Measurements from ENCODE around the gene KCNK6.

Gene KCNK6

GRCh38 chr19:38319421-38320258 lies at the start of gene KCNK6:
Gene KCNK6 (plus strand): TSS chr19:38319845. CDS start chr19:38319951, 106 bp downstream.
- DNase-seq (ENCODE audit: low spot score), result peak; percentile 70

GRCh38 chr19:38270587-38271167 lies 49.0 kb upstream of the KCNK6 start:
- DNase-seq (ENCODE audit: low spot score), result no peak

DNA sequence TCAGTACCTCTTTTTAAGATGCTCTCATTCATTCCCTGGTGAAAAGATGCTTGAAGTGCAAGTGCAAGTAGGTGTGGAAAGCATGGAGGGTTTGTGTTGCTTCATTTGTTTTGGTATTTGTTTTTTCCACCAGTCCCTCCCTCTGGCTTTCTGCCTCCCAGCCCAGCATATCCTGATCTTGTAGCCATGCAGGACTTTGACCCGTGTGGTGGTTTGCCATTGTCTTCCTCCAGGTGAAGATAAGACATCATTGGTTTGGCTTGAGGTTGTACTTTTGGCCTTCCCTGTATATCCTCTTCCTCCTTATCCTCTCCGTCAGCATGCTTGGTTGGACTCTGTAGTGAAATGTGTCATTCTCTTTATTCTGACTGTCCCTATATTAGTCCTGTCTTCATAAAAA lies 46.1 kb upstream of the KCNK6 start:
- DNase-seq (ENCODE audit: low spot score), result no peak

GRCh38 chr19:38274739-38275138 lies 44.9 kb upstream of the KCNK6 start:
- no peak for DNase-seq (ENCODE audit: low spot score)

DNA sequence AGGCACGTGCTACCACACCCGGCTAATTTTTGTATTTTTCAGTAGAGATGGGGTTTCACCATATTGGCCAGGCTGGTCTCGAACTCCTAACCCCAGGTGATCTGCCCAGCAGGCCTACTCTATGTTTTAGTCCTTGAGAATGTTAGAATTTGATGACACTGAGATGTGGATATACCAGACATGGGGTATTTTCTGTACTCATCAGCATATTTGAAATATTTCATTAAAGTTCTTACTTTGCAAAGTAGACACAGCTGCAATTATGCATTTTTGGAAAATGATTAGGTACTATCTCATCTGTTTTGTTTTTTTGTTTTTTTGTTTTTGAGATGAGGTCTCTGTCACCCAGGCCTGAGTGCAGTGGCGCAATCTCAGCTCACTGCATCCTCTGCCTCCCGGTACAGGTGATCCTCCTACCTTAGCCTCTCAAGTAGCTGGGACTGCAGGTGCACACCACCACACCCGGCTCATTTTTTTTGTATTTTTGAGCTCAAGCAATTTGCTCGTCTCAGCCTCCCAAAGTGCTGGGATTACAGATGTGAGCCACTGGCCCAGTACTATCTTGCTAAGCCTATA lies 42.6 kb upstream of the KCNK6 start:
- no peak for DNase-seq (ENCODE audit: low spot score)

GRCh38 chr19:38277549-38277948 lies 42.1 kb upstream of the KCNK6 start:
- peak; percentile 3 for DNase-seq (ENCODE audit: low spot score)

- no peak for DNase-seq (ENCODE audit: low spot score)
Observed at GRCh38 chr19:38277969-38278680, 41.5 kb upstream of the KCNK6 start.

- no peak for DNase-seq (ENCODE audit: low spot score)
Observed at GRCh38 chr19:38278751-38279150, 40.9 kb upstream of the KCNK6 start.

DNA sequence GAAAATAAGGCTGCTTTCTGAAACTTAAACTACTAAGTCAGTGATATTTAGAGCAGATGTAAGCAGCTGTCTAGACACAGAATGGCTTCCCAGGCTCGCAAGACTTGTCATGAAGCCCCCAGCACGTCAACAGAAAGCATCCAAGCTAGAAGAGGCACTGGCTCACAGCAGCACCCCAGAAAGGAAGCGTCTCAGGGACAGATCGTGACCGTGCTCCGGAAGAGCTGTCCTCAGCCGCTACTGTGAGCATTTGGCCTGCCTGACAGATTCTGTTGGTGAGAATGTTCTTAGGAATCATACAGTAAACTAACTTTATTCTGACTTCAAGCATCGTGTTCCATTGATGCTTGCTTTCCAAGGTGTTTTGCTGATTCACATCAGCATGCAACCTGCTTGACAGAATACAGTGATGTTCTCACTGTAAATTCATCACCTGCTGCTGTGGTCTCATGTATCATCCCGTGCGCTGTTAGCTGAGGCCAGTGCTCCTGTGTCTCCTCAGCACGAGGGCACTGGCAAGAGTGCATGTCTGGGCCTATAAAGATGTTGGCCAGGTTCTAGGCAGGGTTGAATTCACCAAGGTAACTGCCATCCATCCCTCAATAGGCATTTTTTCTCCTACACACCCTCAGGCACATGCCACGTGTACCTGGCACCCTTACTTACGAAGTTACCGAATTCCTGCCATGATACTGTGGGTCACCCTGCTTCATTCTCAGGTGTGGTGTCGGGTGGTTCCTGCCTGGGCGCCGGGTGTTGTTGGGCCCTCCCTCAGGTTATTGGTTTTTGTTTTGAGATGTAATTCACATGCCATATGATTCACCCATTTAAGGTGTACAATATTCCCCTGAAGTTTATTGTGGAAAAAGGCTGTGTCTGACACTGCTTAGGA lies 39.4 kb upstream of the KCNK6 start:
- DNase-seq (ENCODE audit: low spot score), result peak; percentile 17

- DNase-seq (ENCODE audit: low spot score), result no peak
Observed at GRCh38 chr19:38281811-38282566, 37.7 kb upstream of the KCNK6 start.

GRCh38 chr19:38283271-38283670 lies 36.4 kb upstream of the KCNK6 start:
- no peak for DNase-seq (ENCODE audit: low spot score)

DNA sequence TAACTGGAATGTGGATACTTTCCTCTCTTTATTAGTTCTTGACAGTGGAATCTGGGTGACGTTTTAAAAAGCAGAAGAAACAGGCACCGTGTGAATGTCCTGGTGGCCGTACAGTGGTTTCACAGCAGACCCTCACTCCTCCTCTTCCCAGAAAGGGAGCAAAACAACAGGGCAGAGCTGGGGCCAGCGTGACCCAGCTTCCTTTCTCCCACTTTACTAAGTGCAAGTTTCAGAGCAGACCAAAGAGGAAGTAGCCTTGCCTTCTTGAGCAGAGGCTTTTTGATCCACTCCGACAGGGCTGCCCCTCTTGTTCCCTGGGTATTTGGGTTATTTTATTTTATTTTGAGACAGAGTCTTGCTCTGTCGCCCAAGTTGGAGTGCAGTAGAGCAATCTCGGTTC lies 35.2 kb upstream of the KCNK6 start:
- DNase-seq (ENCODE audit: low spot score), result no peak

GRCh38 chr19:38285567-38285966 lies 34.1 kb upstream of the KCNK6 start:
- DNase-seq (ENCODE audit: low spot score), result no peak

DNA sequence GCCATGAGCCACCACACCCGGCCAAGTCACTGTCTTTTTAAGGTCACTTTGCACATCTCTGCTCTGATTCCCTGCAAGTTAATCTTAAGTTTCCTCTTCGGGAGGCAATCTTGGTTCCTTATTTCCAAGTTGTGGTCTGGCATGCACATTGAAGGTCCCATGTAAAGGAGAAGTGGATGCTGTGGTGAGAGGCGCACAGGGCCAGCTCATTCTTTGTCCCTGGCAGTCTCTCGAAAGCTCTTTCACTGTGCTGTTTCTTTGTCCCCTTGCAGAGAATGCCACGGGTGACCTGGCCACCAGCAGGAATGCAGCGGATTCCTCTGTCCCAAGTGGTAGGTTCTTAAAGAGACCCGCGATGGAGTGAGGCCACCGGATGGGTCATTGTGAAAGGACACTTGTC lies 32.0 kb upstream of the KCNK6 start:
- no peak for DNase-seq (ENCODE audit: low spot score)

DNA sequence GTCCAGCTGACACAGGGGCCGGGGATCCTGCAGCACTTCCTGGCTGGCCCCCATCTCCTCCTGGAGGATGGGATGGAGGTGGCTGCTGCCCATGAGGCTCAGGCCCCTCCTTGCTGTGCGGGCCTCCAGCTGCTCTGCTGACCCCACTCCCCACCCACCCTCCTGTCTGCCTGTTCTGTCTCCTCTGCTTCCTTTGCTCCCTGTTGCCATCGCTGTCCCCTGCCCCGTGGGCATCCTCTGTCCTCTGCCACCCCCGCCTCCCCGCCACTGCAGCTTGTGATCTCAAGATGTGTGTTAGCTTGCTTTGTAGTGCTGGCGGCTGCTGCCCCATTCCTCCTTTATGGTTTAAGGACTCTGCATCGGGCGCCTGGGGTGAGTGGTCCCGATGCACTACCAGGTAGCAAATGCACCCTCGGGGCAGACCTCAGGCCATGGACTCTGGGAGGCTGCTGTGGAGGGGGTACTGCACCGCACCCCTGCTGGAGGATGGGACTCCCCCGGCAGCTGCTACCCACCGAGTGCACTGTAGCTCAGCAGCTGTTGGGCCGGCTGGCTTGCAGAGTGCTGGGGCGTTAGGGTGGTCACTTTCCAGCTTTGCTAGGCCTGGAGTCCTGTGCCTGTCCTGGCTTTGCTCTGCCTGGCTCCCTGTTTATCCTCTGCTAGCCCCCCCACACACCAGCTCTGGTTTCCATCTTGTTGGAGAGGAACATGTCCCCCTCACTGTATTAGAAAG lies 31.4 kb upstream of the KCNK6 start:
- DNase-seq (ENCODE audit: low spot score), result no peak

DNA sequence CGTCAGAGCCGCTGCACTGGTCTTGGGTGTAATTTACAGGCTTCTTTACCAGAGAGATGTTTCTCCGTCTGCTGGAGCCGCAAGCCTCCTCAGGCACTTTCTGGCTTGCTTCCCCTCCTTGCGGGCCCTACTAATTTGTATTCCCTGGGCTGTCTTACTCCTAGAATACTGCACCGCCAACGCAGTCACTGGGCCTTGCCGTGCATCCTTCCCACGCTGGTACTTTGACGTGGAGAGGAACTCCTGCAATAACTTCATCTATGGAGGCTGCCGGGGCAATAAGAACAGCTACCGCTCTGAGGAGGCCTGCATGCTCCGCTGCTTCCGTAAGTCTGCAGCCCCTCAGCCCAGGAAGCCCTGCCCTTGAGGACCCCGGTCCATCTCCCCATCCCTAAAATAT lies 29.7 kb upstream of the KCNK6 start:
- no peak for DNase-seq (ENCODE audit: low spot score)

- no peak for DNase-seq (ENCODE audit: low spot score)
Observed at GRCh38 chr19:38290631-38291147, 29.0 kb upstream of the KCNK6 start.

- DNase-seq (ENCODE audit: low spot score), result no peak
Observed at GRCh38 chr19:38291855-38292254, 27.8 kb upstream of the KCNK6 start.

GRCh38 chr19:38293281-38293680 lies 26.4 kb upstream of the KCNK6 start:
- DNase-seq (ENCODE audit: low spot score), result no peak

DNA sequence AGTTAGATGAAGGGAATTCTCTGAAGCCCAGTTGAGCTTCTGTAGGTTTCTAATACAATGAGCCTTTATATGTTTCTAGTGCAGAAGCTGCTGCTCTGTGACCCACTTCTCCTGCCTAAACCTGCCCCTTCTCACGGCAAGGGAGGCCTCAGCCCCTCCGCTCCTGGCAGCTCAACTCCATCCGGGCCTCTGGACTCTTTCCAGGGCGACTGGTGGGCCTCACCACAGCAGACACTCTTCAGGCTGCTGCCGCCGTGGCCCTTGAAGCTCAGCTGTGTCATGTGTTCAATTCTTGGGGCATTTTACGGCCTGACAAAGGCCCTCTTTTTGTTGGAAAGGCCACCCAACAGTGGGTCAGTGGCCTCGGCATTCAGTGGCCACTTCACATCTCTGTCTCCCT lies 25.6 kb upstream of the KCNK6 start:
- no peak for DNase-seq (ENCODE audit: low spot score)

Data from D341Med (cell line).